SK-N-MC (cell line): ENCODE data around the gene ERC2.

Experiments used
- EZH2 ChIP-seq: fragments of 200-600 bp; sonication (generic); IDR thresholded peaks from one replicate; pipeline ENCODE4 v1.6.1; 2017; ENCODE audit warnings: antibody characterized with exemption
- POLR2AphosphoS5 ChIP-seq: IDR thresholded peaks from 2 replicates; pipeline ENCODE4 v1.6.1; 2012; ENCODE audit warnings: mild to moderate bottlenecking, low read depth, low read length, borderline replicate concordance

DNA sequence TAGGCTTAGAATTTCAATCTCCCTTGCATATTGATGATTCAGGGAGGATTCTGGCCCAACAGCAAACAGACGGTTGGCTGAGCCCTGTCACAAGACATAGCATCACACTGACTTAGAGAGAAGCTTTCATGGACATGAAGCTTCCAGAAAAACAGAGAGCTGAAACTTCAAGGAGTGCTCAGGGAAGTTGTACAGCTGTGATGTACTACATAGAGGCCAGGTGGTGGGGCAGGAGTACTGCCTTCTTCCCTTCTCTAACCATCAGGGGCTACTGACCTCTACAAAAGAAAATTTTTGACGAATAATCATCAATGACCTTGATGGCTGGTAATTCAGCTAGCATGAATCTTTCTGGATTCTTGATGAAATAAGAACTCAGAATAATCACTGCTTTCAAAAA lies 378.5 kb downstream of the ERC2 start:
- TF ChIP-seq POLR2AphosphoS5 (no peak), EZH2 (no peak)
